Measurements from ENCODE around the gene SLC13A4.
"Not testable (repeated sequence)": the region's sequence is repeated elsewhere in the genome, so short reads cannot be mapped to it uniquely, and the experiment has no call there.

The SLC13A4 gene

DNA sequence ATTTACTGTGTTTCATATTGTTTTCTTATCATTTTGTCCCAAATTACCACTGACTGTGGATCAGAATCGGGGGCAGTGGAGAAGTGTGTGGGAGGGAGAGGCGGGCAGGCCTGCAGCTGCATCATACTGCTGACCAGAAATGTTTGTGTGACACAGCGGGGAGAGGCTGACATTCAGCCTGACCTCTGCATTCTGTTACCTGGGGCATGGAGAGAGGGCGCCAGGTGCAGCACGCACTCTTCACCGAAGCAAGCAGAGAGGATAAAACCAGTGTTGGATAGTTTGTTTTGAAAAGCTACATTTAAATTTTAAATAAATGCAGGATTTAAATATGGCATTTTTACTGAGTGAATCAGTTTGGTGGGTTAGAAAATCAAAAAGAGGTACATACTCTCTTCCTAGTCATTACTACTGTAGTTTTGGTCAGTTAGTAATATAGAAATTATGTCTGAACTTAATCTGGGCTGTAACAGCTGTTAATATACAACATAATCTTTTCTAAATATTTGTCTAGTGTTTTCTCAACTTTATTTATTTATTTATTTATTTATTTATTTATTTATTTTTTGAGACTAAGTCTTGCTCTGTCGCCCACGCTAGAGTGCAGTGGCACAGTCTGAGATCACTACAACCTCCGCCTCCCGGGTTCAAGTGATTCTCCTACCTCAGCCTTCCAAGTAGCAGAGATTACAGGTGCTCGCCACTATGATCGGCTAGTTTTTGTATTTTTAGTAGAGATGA lies 74.5 kb downstream of the SLC13A4 start:
- no peak for DNase-seq
- H3K36me3 ChIP-seq (ENCODE audit: control insufficient read depth, insufficient read depth, low read length): no peaks in the 10 kb centered on the region
- H3K27me3 ChIP-seq (replicated peaks; ENCODE audit: control insufficient read depth, insufficient read depth, low read length, poor library complexity, severe bottlenecking): no peaks in the 10 kb centered on the region
- no peaks in the 10 kb centered on the region for H3K9me3 ChIP-seq (ENCODE audit: control insufficient read depth, low read length)
- H3K4me1 ChIP-seq (ENCODE audit: control insufficient read depth, insufficient read depth, low read length, poor library complexity, severe bottlenecking): no peaks in the 10 kb centered on the region
- no peak overlapping the region for H3K27ac ChIP-seq (ENCODE audit: insufficient read depth, low read length, poor library complexity, severe bottlenecking)
- no peak overlapping the region for H3K4me3 ChIP-seq (ENCODE audit: insufficient read depth, low read depth, low read length, poor library complexity, severe bottlenecking)

DNA sequence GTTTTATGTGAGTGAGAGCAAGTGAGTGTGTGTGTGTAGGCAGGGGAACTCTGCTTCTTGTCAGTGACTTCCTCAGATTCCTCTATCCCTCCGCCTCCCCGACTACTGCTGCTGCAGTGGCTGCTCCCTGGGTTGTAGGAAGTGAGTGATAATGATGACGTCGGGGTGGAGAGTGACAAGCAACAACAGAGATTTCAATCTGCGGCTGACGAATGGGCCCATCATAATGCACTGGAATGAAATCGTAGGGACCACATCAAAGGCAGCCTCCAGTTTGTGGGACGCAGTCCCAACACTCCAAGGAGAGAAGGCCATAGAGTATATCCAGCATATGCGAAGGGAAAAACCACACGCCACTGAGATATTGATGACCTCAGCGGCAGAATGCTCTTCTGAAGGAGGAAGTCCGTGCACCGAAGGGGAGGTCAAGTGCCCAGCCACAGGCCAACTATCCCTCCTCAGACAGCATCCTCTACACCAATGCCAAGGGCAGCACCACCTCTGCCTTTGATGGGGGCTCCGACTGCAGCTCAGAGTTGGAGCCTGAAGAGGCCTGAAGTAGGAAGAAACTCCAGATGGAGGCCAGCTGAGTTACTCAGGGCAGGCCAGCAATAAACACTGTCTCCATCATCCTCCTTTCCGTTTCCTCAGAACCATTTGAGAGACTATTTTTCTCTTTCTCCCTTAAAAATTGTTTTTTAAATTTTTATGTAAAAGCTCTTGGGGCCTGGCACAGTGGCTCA lies 77.0 kb downstream of the SLC13A4 start:
- Histone ChIP-seq H3K4me1 (ENCODE audit: control insufficient read depth, insufficient read depth, low read length, poor library complexity, severe bottlenecking) (no peaks in the 10 kb centered on the region), H3K36me3 (ENCODE audit: control insufficient read depth, insufficient read depth, low read length) (peaks cover 10% of the 10 kb centered on the region), H3K27me3 (replicated peaks; ENCODE audit: control insufficient read depth, insufficient read depth, low read length, poor library complexity, severe bottlenecking) (no peaks in the 10 kb centered on the region), H3K9me3 (ENCODE audit: control insufficient read depth, low read length) (no peaks in the 10 kb centered on the region), H3K27ac (ENCODE audit: insufficient read depth, low read length, poor library complexity, severe bottlenecking) (no peak overlapping the region), H3K4me3 (ENCODE audit: insufficient read depth, low read depth, low read length, poor library complexity, severe bottlenecking) (no peak overlapping the region)
- no peak for DNase-seq

GRCh38 chr7:135648235-135648634 lies 79.8 kb downstream of the SLC13A4 start:
- no peaks in the 10 kb centered on the region for H3K4me1 ChIP-seq (ENCODE audit: control insufficient read depth, insufficient read depth, low read length, poor library complexity, severe bottlenecking)
- H3K9me3 ChIP-seq (ENCODE audit: control insufficient read depth, low read length): no peaks in the 10 kb centered on the region
- H3K27ac ChIP-seq (ENCODE audit: insufficient read depth, low read length, poor library complexity, severe bottlenecking): no peak overlapping the region
- H3K27me3 ChIP-seq (replicated peaks; ENCODE audit: control insufficient read depth, insufficient read depth, low read length, poor library complexity, severe bottlenecking): no peaks in the 10 kb centered on the region
- DNase-seq: no peak
- H3K36me3 ChIP-seq (ENCODE audit: control insufficient read depth, insufficient read depth, low read length): peaks cover 25% of the 10 kb centered on the region
- no peak overlapping the region for H3K4me3 ChIP-seq (ENCODE audit: insufficient read depth, low read depth, low read length, poor library complexity, severe bottlenecking)

GRCh38 chr7:135647755-135648154 lies 80.2 kb downstream of the SLC13A4 start:
- H3K27ac ChIP-seq (ENCODE audit: insufficient read depth, low read length, poor library complexity, severe bottlenecking): no peak overlapping the region

DNA sequence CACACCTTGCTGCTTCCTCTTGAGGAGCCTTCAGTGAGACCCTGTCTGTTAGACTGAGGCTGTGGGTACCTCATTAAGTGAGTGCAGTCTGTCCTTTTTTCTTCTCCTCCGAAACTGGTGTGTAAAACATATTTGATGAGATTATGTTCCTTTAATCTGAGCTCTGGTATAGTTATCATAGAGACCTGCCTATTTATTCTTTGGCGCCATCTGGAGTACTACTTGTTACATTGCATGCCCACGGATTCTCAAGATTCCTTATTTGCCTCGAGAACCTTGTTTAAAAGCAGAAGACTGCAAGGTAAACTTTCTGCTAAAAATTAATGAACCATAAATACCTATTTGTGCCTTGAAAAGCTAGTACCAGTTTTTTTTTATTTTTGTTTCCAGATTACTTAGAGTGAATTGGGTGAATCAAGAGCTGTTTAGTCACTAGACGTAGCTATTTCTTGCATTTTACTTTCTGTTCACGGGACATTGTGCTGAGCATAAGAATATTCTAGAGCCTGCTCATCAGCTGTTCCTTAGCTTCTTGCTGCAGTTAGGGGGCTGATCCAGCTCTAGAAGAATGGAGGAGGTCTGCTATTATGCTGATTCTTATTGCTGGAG lies 82.6 kb downstream of the SLC13A4 start:
- H3K4me3 ChIP-seq (ENCODE audit: insufficient read depth, low read depth, low read length, poor library complexity, severe bottlenecking): no peak overlapping the region
- H3K4me1 ChIP-seq (ENCODE audit: control insufficient read depth, insufficient read depth, low read length, poor library complexity, severe bottlenecking): no peaks in the 10 kb centered on the region
- H3K36me3 ChIP-seq (ENCODE audit: control insufficient read depth, insufficient read depth, low read length): peaks cover 45% of the 10 kb centered on the region
- no peaks in the 10 kb centered on the region for H3K9me3 ChIP-seq (ENCODE audit: control insufficient read depth, low read length)
- H3K27ac ChIP-seq (ENCODE audit: insufficient read depth, low read length, poor library complexity, severe bottlenecking): no peak overlapping the region
- no peaks in the 10 kb centered on the region for H3K27me3 ChIP-seq (replicated peaks; ENCODE audit: control insufficient read depth, insufficient read depth, low read length, poor library complexity, severe bottlenecking)
- no peak for DNase-seq

More at GRCh38 chr7:135647755-135648154, 80.2 kb downstream of the SLC13A4 start:
- H3K27me3 ChIP-seq (replicated peaks; ENCODE audit: control insufficient read depth, insufficient read depth, low read length, poor library complexity, severe bottlenecking): no peaks in the 10 kb centered on the region
- no peaks in the 10 kb centered on the region for H3K9me3 ChIP-seq (ENCODE audit: control insufficient read depth, low read length)
- H3K36me3 ChIP-seq (ENCODE audit: control insufficient read depth, insufficient read depth, low read length): peaks cover 29% of the 10 kb centered on the region
- no peaks in the 10 kb centered on the region for H3K4me1 ChIP-seq (ENCODE audit: control insufficient read depth, insufficient read depth, low read length, poor library complexity, severe bottlenecking)
- H3K4me3 ChIP-seq (ENCODE audit: insufficient read depth, low read depth, low read length, poor library complexity, severe bottlenecking): no peak overlapping the region
- no peak for DNase-seq

GRCh38 chr7:135644729-135645128 lies 83.3 kb downstream of the SLC13A4 start:
- Histone ChIP-seq H3K27ac (ENCODE audit: insufficient read depth, low read length, poor library complexity, severe bottlenecking) (no peak overlapping the region), H3K36me3 (ENCODE audit: control insufficient read depth, insufficient read depth, low read length) (peaks cover 48% of the 10 kb centered on the region)

GRCh38 chr7:135644154-135644553 lies 83.8 kb downstream of the SLC13A4 start:
- H3K9me3 ChIP-seq (ENCODE audit: control insufficient read depth, low read length): no peaks in the 10 kb centered on the region
- no peak for DNase-seq
- no peak overlapping the region for H3K4me3 ChIP-seq (ENCODE audit: insufficient read depth, low read depth, low read length, poor library complexity, severe bottlenecking)
- H3K36me3 ChIP-seq (ENCODE audit: control insufficient read depth, insufficient read depth, low read length): peaks cover 51% of the 10 kb centered on the region
- H3K27me3 ChIP-seq (replicated peaks; ENCODE audit: control insufficient read depth, insufficient read depth, low read length, poor library complexity, severe bottlenecking): no peaks in the 10 kb centered on the region
- H3K27ac ChIP-seq (ENCODE audit: insufficient read depth, low read length, poor library complexity, severe bottlenecking): no peak overlapping the region
- H3K4me1 ChIP-seq (ENCODE audit: control insufficient read depth, insufficient read depth, low read length, poor library complexity, severe bottlenecking): no peaks in the 10 kb centered on the region

More at GRCh38 chr7:135644729-135645128, 83.3 kb downstream of the SLC13A4 start:
- no peaks in the 10 kb centered on the region for H3K4me1 ChIP-seq (ENCODE audit: control insufficient read depth, insufficient read depth, low read length, poor library complexity, severe bottlenecking)
- H3K27me3 ChIP-seq (replicated peaks; ENCODE audit: control insufficient read depth, insufficient read depth, low read length, poor library complexity, severe bottlenecking): no peaks in the 10 kb centered on the region
- no peaks in the 10 kb centered on the region for H3K9me3 ChIP-seq (ENCODE audit: control insufficient read depth, low read length)
- no peak for DNase-seq
- H3K4me3 ChIP-seq (ENCODE audit: insufficient read depth, low read depth, low read length, poor library complexity, severe bottlenecking): no peak overlapping the region

DNA sequence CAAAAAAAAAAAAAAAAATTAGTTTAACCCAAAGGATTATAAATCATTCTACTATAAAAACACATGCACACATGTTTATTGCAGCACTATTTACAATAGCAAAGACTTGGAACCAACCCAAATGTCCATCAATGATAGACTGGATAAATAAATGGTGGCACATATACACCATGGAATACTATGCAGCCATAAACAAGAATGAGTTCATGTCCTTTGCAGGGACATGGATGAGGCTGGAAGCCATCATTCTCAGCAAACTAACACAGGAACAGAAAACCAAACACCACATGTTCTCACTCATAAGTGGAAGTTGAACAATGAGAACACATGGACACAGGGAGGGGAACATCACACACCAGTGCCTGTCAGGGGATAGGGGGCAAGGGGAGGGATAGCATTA lies 88.3 kb downstream of the SLC13A4 start:
- not testable (repeated sequence) for H3K27ac ChIP-seq (ENCODE audit: insufficient read depth, low read length, poor library complexity, severe bottlenecking); H3K4me3 ChIP-seq (ENCODE audit: insufficient read depth, low read depth, low read length, poor library complexity, severe bottlenecking); DNase-seq; H3K9me3 ChIP-seq (ENCODE audit: control insufficient read depth, low read length); H3K4me1 ChIP-seq (ENCODE audit: control insufficient read depth, insufficient read depth, low read length, poor library complexity, severe bottlenecking); H3K27me3 ChIP-seq (replicated peaks; ENCODE audit: control insufficient read depth, insufficient read depth, low read length, poor library complexity, severe bottlenecking)
- peaks cover 62% of the 10 kb centered on the region for H3K36me3 ChIP-seq (ENCODE audit: control insufficient read depth, insufficient read depth, low read length)

DNA sequence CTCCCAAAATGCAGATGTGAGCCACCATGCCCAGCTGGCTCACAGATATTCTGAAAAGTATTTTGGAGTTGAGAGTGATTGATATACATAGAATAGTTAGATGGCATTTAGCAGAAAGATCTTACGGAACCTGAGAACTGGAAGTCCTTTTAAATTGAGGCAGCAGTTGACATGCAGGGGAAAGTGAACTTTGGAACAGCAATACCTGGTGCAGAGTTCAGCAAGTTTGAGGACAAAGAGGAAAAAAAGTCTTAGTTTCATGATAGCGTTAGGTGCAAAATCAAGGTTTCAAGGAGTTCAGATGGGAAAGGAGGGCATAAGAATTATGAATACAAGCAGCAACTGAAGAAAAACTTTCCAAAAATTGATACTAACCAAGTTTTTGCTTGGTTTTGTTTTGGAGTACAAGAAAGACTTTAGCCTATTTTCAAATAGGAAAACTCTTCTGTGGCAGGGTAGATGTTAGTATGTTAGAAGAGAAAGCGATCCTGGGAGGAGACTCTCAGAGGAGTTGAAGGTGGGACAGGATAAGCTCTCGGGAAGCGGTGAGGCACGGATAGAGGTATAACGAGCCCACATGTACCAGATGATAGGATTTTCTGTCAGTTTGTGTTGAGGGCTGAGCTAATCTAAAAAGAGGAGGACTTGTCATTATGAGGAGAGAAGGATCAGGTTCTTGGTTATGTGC lies 93.7 kb downstream of the SLC13A4 start:
- H3K9me3 ChIP-seq (ENCODE audit: control insufficient read depth, low read length): no peaks in the 10 kb centered on the region
- no peaks in the 10 kb centered on the region for H3K4me1 ChIP-seq (ENCODE audit: control insufficient read depth, insufficient read depth, low read length, poor library complexity, severe bottlenecking)
- no peak overlapping the region for H3K4me3 ChIP-seq (ENCODE audit: insufficient read depth, low read depth, low read length, poor library complexity, severe bottlenecking)
- no peak overlapping the region for H3K27ac ChIP-seq (ENCODE audit: insufficient read depth, low read length, poor library complexity, severe bottlenecking)
- no peak for DNase-seq
- H3K27me3 ChIP-seq (replicated peaks; ENCODE audit: control insufficient read depth, insufficient read depth, low read length, poor library complexity, severe bottlenecking): no peaks in the 10 kb centered on the region
- peaks cover 55% of the 10 kb centered on the region for H3K36me3 ChIP-seq (ENCODE audit: control insufficient read depth, insufficient read depth, low read length)
